SK-N-SH treated with all-trans-retinoic acid at 6 μM for 48 hours (cell line): ENCODE results near the gene HOXC5.

Experiments
- ATAC-seq: fragments of 200-7000 bp; cut with Tn5 transposase; 3 replicates; pipeline ENCODE4 v1.9.1; 2020; ENCODE audit warnings: mild to moderate bottlenecking, moderate library complexity
- ARNTL ChIP-seq: fragments of 450-650 bp; formaldehyde crosslinking; IDR thresholded peaks from 2 replicates; pipeline ENCODE4 v1.5.0; 2020; ENCODE audit warnings: low read depth, mild to moderate bottlenecking, moderate library complexity, borderline replicate concordance
- BACH2 ChIP-seq: fragments of 250-450 bp; sonication (Bioruptor Pico); IDR thresholded peaks from 2 replicates; pipeline ENCODE4 v1.9.0; 2021; ENCODE audit warnings: mild to moderate bottlenecking, borderline replicate concordance
- CREB5 ChIP-seq: fragments of 250-450 bp; sonication (Bioruptor Pico); IDR thresholded peaks from 2 replicates; pipeline ENCODE4 v1.5.1; 2020; ENCODE audit warnings: low read depth, mild to moderate bottlenecking, moderate library complexity
- ESRRG ChIP-seq: fragments of 250-450 bp; sonication (Bioruptor Pico); IDR thresholded peaks from 2 replicates; pipeline ENCODE4 v1.6.1; 2021; ENCODE audit warnings: mild to moderate bottlenecking
- ISL1 ChIP-seq: fragments of 250-450 bp; sonication (Bioruptor Pico); IDR thresholded peaks from 2 replicates; pipeline ENCODE4 v2.1.2; 2022; ENCODE audit warnings: mild to moderate bottlenecking, moderate library complexity
- OSR1 ChIP-seq: fragments of 250-450 bp; sonication (Bioruptor Pico); IDR thresholded peaks from 2 replicates; pipeline ENCODE4 v1.8.0; 2022; ENCODE audit warnings: moderate library complexity, mild to moderate bottlenecking, inconsistent platforms
- PATZ1 ChIP-seq: fragments of 250-450 bp; sonication (Bioruptor Pico); IDR thresholded peaks from 2 replicates; pipeline ENCODE4 v1.8.0; 2020; ENCODE audit warnings: mild to moderate bottlenecking, moderate library complexity, borderline replicate concordance
- POU6F1 ChIP-seq: fragments of 250-450 bp; sonication (Bioruptor Pico); IDR thresholded peaks from 2 replicates; pipeline ENCODE4 v1.8.0; 2021; ENCODE audit warnings: low read depth, mild to moderate bottlenecking, moderate library complexity, borderline replicate concordance
- PPARA ChIP-seq: fragments of 250-450 bp; sonication (Bioruptor Pico); IDR thresholded peaks from 2 replicates; pipeline ENCODE4 v1.5.0; 2020; ENCODE audit warnings: mild to moderate bottlenecking, borderline replicate concordance
- RARB ChIP-seq: fragments of 250-450 bp; sonication (Bioruptor Pico); IDR thresholded peaks from 2 replicates; pipeline ENCODE4 v1.8.0; 2021; ENCODE audit warnings: mild to moderate bottlenecking, moderate library complexity
- SNAI2 ChIP-seq: fragments of 250-450 bp; sonication (Bioruptor Pico); IDR thresholded peaks from 2 replicates; pipeline ENCODE4 v1.5.0; 2020; ENCODE audit warnings: mild to moderate bottlenecking, moderate library complexity
- TCF4 ChIP-seq: fragments of 250-450 bp; sonication (Bioruptor Pico); IDR thresholded peaks from 2 replicates; pipeline ENCODE4 v1.8.0; 2021; ENCODE audit warnings: mild to moderate bottlenecking, moderate library complexity, borderline replicate concordance
- TOX ChIP-seq: fragments of 250-450 bp; sonication (Bioruptor Pico); IDR thresholded peaks from 2 replicates; pipeline ENCODE4 v1.8.0; 2021; ENCODE audit warnings: mild to moderate bottlenecking, moderate library complexity, borderline replicate concordance
- TSHZ2 ChIP-seq: fragments of 250-450 bp; sonication (Bioruptor Pico); IDR thresholded peaks from 2 replicates; pipeline ENCODE4 v1.5.0; 2020; ENCODE audit warnings: mild to moderate bottlenecking, moderate library complexity
- ZC3H10 ChIP-seq: fragments of 250-450 bp; sonication (Bioruptor Pico); IDR thresholded peaks from 2 replicates; pipeline ENCODE4 v1.5.1; 2021; ENCODE audit warnings: mild to moderate bottlenecking, moderate library complexity
- ZFP3 ChIP-seq: fragments of 250-450 bp; sonication (Bioruptor Pico); IDR thresholded peaks from 2 replicates; pipeline ENCODE4 v1.5.0; 2020; ENCODE audit warnings: mild to moderate bottlenecking, moderate library complexity
- ZFP30 ChIP-seq: fragments of 450-650 bp; formaldehyde crosslinking; IDR thresholded peaks from 2 replicates; pipeline ENCODE4 v1.5.0; 2022; ENCODE audit warnings: mild to moderate bottlenecking, moderate library complexity
- ZNF70 ChIP-seq: fragments of 450-650 bp; formaldehyde crosslinking; IDR thresholded peaks from 2 replicates; pipeline ENCODE4 v1.5.0; 2020; ENCODE audit warnings: mild to moderate bottlenecking, moderate library complexity

Gene HOXC5

GRCh38 chr12:54026640-54027441 is 6.0 kb upstream of the HOXC5 start:
- no peak for TF ChIP-seq ESRRG (CRISPR knock-in tag)
- TF ChIP-seq ZFP30 = no peak
- TF ChIP-seq TOX = no peak
- no peak for TF ChIP-seq ZNF70 (CRISPR knock-in tag)
- no peak for TF ChIP-seq RARB (CRISPR knock-in tag)
- TF ChIP-seq OSR1 (CRISPR knock-in tag) = no peak
- no peak for TF ChIP-seq ZC3H10 (CRISPR knock-in tag)
- TF ChIP-seq SNAI2 = no peak
- no peak for TF ChIP-seq ISL1 (CRISPR knock-in tag)
- no peak for TF ChIP-seq ZFP3
- TF ChIP-seq PATZ1 (CRISPR knock-in tag) = no peak
- TF ChIP-seq BACH2 (CRISPR knock-in tag) = no peak
- no peak for TF ChIP-seq TSHZ2 (CRISPR knock-in tag)
- TF ChIP-seq TCF4 (CRISPR knock-in tag) = no peak
- TF ChIP-seq PPARA (CRISPR knock-in tag) = no peak
- no peak for TF ChIP-seq ARNTL (CRISPR knock-in tag)
- no peak for ATAC-seq

- ATAC-seq = no peak
- TF ChIP-seq PPARA (CRISPR knock-in tag) (no peak), RARB (CRISPR knock-in tag) (no peak), CREB5 (CRISPR knock-in tag) (no peak), ISL1 (CRISPR knock-in tag) (no peak), POU6F1 (no peak), TSHZ2 (CRISPR knock-in tag) (no peak), BACH2 (CRISPR knock-in tag) (no peak), TOX (no peak), ZNF70 (CRISPR knock-in tag) (no peak), PATZ1 (CRISPR knock-in tag) (no peak), OSR1 (CRISPR knock-in tag) (no peak)
These were observed 5.4 kb upstream of the HOXC5 start for GRCh38 chr12:54027442-54027786.
